WTC11 (cell line): ENCODE results near the gene LASP1.

Source experiments
- ETV6 ChIP-seq: sonication (generic); formaldehyde crosslinking; IDR thresholded peaks from 2 replicates; pipeline ENCODE4 v1.8.1; 2022; ENCODE audit warnings: mild to moderate bottlenecking, missing genetic modification reagents
- RELA ChIP-seq: sonication (generic); formaldehyde crosslinking; IDR thresholded peaks from 2 replicates; pipeline ENCODE4 v1.8.1; 2022; ENCODE audit warnings: missing genetic modification reagents, mild to moderate bottlenecking, borderline replicate concordance
- SMAD3 ChIP-seq: sonication (generic); formaldehyde crosslinking; IDR thresholded peaks from 2 replicates; pipeline ENCODE4 v1.8.0; 2022; ENCODE audit warnings: missing genetic modification reagents, mild to moderate bottlenecking, borderline replicate concordance
- TP53 ChIP-seq: sonication (generic); formaldehyde crosslinking; IDR thresholded peaks from 2 replicates; pipeline ENCODE4 v1.8.1; 2023; ENCODE audit warnings: mild to moderate bottlenecking, missing genetic modification reagents
- TF ChIP-seq, protein P1 (sequence below): fragments of 200-600 bp; IDR thresholded peaks from 2 replicates; pipeline ENCODE4 v1.8.0; 2022; ENCODE audit warnings: antibody characterized with exemption

DNA sequence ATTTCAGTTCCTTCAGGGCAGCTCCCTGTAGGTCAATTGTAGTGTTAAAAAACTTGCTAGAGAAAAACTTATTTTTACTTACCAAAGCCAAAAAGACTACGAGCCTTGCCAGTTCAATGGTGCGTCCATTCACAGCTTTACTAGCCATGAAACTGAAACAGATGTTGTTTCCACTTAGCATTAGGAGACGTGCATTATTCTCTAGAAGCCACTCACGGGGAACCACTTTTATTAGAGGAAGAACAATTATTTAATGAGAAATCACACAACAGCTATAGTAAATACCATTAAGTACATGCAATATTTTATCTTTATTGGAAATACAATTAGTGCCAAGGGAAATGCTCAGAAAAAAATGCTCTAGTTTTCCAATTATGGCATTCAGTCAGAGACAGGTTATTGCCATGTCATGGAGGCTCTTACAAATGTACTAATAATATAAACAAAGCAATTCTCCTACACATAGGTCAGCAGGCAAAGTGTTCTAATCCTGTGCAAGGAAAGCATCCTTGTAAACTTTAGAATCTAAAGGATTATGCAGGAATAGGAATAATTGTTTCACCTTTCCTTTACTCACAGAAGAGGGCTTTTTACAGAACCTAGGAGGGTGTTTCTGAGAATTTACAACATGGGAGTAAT lies 73.0 kb downstream of the LASP1 start:
- TF ChIP-seq, protein P1, sequence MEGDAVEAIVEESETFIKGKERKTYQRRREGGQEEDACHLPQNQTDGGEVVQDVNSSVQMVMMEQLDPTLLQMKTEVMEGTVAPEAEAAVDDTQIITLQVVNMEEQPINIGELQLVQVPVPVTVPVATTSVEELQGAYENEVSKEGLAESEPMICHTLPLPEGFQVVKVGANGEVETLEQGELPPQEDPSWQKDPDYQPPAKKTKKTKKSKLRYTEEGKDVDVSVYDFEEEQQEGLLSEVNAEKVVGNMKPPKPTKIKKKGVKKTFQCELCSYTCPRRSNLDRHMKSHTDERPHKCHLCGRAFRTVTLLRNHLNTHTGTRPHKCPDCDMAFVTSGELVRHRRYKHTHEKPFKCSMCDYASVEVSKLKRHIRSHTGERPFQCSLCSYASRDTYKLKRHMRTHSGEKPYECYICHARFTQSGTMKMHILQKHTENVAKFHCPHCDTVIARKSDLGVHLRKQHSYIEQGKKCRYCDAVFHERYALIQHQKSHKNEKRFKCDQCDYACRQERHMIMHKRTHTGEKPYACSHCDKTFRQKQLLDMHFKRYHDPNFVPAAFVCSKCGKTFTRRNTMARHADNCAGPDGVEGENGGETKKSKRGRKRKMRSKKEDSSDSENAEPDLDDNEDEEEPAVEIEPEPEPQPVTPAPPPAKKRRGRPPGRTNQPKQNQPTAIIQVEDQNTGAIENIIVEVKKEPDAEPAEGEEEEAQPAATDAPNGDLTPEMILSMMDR: no peak
- TF ChIP-seq SMAD3 (no peak), ETV6 (CRISPR knock-in tag) (no peak), TP53 (CRISPR knock-in tag) (no peak), RELA (no peak)
